Panc1 (cell line): ENCODE data around the gene BTG2. TPM values are rescaled to one million over a fixed set of nuclear protein-coding genes. Genes with fewer than 3 reads are reported as not detected.

ENCODE experiments used
- ATAC-seq: fragments of 200-7000 bp; cut with Tn5 transposase; 2 replicates; pipeline ENCODE4 v1.9.1; 2020; ENCODE audit warnings: mild to moderate bottlenecking, moderate library complexity
- BruUV-seq: library from RNA; stranded (reverse); fragments of 400-500 nt; replicated peaks from 2 replicates; lab custom pipeline; 2021; lab: Mats Ljungman, UMichigan
- CTCF ChIA-PET: fragments of 300-600 bp; sonication (Branson Sonifier 250); formaldehyde crosslinking; loops from one replicate; lab custom pipeline; 2022; ENCODE audit warnings: antibody characterized with exemption; lab: Charles Lee
- POLR2A ChIA-PET: fragments of 300-600 bp; sonication (Branson Sonifier 250); formaldehyde crosslinking; loops from one replicate; lab custom pipeline; 2022; ENCODE audit warnings: antibody characterized with exemption; lab: Charles Lee
- DNase-seq: peaks from one replicate; pipeline ENCODE4 v3.0.0-alpha.2; 2010; ENCODE audit warnings: low read depth, low spot score
- H3K27ac ChIP-seq: 2 replicates; pipeline ENCODE4 v1.5.1; 2011; ENCODE audit warnings: mild to moderate bottlenecking, low read length, inconsistent platforms
- H3K27me3 ChIP-seq: fragments of 200-500 bp; sonication (Bioruptor generic); 2 replicates; pipeline ENCODE4 v1.6.0; 2014; ENCODE audit warnings: low read length, inconsistent platforms; ENCODE audit not compliant: control insufficient read depth, insufficient read depth
- H3K36me3 ChIP-seq: fragments of 200-500 bp; sonication (Bioruptor generic); 2 replicates; pipeline ENCODE4 v1.5.1; 2014; ENCODE audit warnings: inconsistent platforms, mild to moderate bottlenecking, low read length, moderate library complexity; ENCODE audit not compliant: control insufficient read depth, insufficient read depth
- H3K4me1 ChIP-seq: 2 replicates; pipeline ENCODE4 v1.5.1; 2011; ENCODE audit warnings: inconsistent platforms, mild to moderate bottlenecking, low read length, moderate library complexity; ENCODE audit not compliant: control insufficient read depth, insufficient read depth
- H3K4me3 ChIP-seq, 2 experiments: 2 replicates each; pipeline ENCODE4 v1.5.1; 2011 to 2012; ENCODE audit warnings: low read depth in 2 of 2, low read length in 2 of 2, mild to moderate bottlenecking in 2 of 2, inconsistent platforms in 1 of 2, moderate library complexity in 1 of 2
- H3K9me3 ChIP-seq: fragments of 200-500 bp; sonication (Bioruptor generic); 2 replicates; pipeline ENCODE4 v1.5.1; 2014; ENCODE audit warnings: low read depth, mild to moderate bottlenecking, inconsistent platforms, low read length, moderate library complexity; ENCODE audit not compliant: control insufficient read depth, insufficient read depth
- CTCF ChIP-seq: fragments of 450-650 bp; IDR thresholded peaks from 2 replicates; pipeline ENCODE4 v1.5.1; 2017; ENCODE audit warnings: mild to moderate bottlenecking
- POLR2AphosphoS5 ChIP-seq: IDR thresholded peaks from 2 replicates; pipeline ENCODE4 v1.6.1; 2012; ENCODE audit warnings: mild to moderate bottlenecking, low read depth, low read length, moderate library complexity
- REST ChIP-seq, 2 experiments: IDR thresholded peaks; 2 replicates each; pipeline ENCODE4 v1.6.1; 2011 to 2012; ENCODE audit warnings: low read depth in 2 of 2, control low read depth in 1 of 2, low read length in 1 of 2, mild to moderate bottlenecking in 1 of 2, moderate library complexity in 1 of 2; ENCODE audit not compliant: insufficient read depth in 1 of 2
- SIN3A ChIP-seq: IDR thresholded peaks from 2 replicates; pipeline ENCODE4 v1.6.1; 2012; ENCODE audit warnings: low read depth, mild to moderate bottlenecking, low read length, moderate library complexity, borderline replicate concordance; ENCODE audit not compliant: insufficient read depth
- TCF7L2 ChIP-seq: IDR thresholded peaks from 2 replicates; pipeline ENCODE4 v1.6.1; 2011; ENCODE audit warnings: mild to moderate bottlenecking, low read depth, low read length, inconsistent platforms
- in situ Hi-C: cut with HindIII; loops from 2 replicates; pipeline ENCODE4 v1.10.0; 2016; ENCODE audit warnings: low sequenced_read_pairs, low pct_unique_long_range_greater_than_20kb
- intact Hi-C: fragments of 100-400 bp; cut with micrococcal nuclease; formaldehyde crosslinking; loops from one replicate; pipeline ENCODE4 v1.10.0; 2022; ENCODE audit not compliant: unreplicated experiment
- total RNA-seq: library from RNA; stranded (reverse); gene quantifications from one replicate; pipeline ENCODE4 v1.2.1, GENCODE V29; 2021; ENCODE audit not compliant: unreplicated experiment

BTG2 gene
- total RNA-seq, 1 experiment from 2014 or later: 6.1 TPM

- peak overlapping the region; percentile 75 for H3K27ac ChIP-seq
- H3K27me3 ChIP-seq: peaks cover 15% of the 10 kb centered on the region
- DNase-seq: peak; percentile 42
- no peaks in the 10 kb centered on the region for H3K36me3 ChIP-seq
- no TSS peak for BruUV-seq
- in situ Hi-C loops (no loop called here), intact Hi-C loops (no loop called here)
- H3K4me3 ChIP-seq: peak overlapping the region; percentile 50 to 65
- no peaks in the 10 kb centered on the region for H3K9me3 ChIP-seq
- ATAC-seq: peak; percentile 79
- peaks cover 8% of the 10 kb centered on the region for H3K4me1 ChIP-seq
- POLR2A ChIA-PET: interaction anchor here (0.5 to 0.6 kb wide), 2 partner anchors 15 to 920 kb away, joined by 3 to 8 read pairs; no protein-coding TSS in a partner anchor
- peak; percentile 75 for TF ChIP-seq CTCF
- TF ChIP-seq TCF7L2: no peak
- CTCF ChIA-PET: interaction anchor here (0.6 to 2.0 kb wide), 9 partner anchors 10 to 323 kb away, joined by 3 to 13 read pairs (median 4); no protein-coding TSS in a partner anchor
Observed at GRCh38 chr1:203327684-203328457, 22.6 kb downstream of the BTG2 start.

DNA sequence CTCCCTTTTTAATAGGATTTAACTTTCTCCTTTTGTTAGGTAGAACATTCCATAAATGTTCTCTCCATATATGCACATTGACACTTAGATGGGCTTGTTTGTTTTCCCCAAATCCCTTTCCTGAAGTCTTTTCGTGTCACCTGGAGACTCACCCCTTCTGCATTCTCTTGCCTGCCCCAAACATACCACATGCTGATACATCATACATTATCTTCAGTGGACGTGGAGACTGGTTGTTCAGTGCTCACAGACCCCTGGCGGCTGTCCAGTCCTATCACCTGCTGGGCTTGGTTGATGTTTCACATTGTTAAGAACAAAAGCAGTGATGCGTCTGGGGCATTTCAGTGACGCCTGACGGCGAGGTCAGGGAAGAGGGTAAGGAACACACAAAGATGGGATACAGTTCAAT is 23.4 kb downstream of the BTG2 start:
- TF ChIP-seq REST (IDR thresholded peaks at IDR 0.05; ENCODE audit: insufficient read depth in 1 of 2, low read depth in 2 of 2, low read length in 1 of 2) (no peak), SIN3A (no peak), TCF7L2 (no peak), POLR2AphosphoS5 (no peak), CTCF (no peak)
- intact Hi-C loops: no loop called here
- ChIA-PET CTCF (no interaction called here), POLR2A (interaction anchor here (0.5 kb wide), 1 partner anchor 16 kb away, joined by 8 read pairs; no protein-coding TSS in a partner anchor)
- no peak for DNase-seq
- Histone ChIP-seq H3K4me1 (peaks cover 8% of the 10 kb centered on the region), H3K36me3 (no peaks in the 10 kb centered on the region), H3K9me3 (no peaks in the 10 kb centered on the region), H3K4me3 (no peak overlapping the region), H3K27me3 (peaks cover 15% of the 10 kb centered on the region), H3K27ac (no peak overlapping the region)
- in situ Hi-C loops: no loop called here
- BruUV-seq: no TSS peak
- no peak for ATAC-seq
